ENCODE results near the gene SUCO. TPM values are rescaled to one million over a fixed set of nuclear protein-coding genes. Genes with fewer than 3 reads are reported as not detected.
"Not testable (repeated sequence)": the region's sequence is repeated elsewhere in the genome, so short reads cannot be mapped to it uniquely, and the experiment has no call there.

Gene SUCO
- total and polyA plus RNA-seq, 2 donors (not counting 3 experiments of a cell fraction or from before 2014, with no cell fraction given), result 5.1 to 27.2 TPM

DNA sequence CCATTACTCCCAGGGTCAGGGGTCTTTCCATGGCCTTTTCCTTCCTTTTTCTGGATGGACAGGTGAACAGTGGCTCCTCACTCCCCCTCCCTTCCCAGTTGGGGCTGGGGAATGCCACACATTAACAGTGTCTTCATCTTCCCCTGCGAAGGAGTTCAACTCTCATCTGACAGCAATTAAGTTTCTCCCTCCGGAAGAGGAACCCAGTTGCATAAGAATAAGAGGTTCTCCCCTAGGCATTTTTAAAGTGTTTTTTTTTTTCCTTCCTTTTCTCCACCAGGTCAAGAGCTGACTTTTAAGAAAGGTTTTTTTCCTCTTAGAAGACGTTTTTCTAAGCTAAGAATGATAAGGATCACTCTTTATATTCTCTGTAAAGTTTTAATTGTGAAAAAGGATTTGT, 83.7 kb downstream of the SUCO start:
- ChIA-PET POLR2A (no interaction called here), CTCF (no interaction called here)
- intact Hi-C loops (cut with micrococcal nuclease) (no loop called here), dilution Hi-C loops (cut with MboI; ENCODE audit: extremely low pct_ligation_motif_present, low sequenced_read_pairs) (no loop called here)
- TF ChIP-seq EZH2 (IDR thresholded peaks at IDR 0.05; ENCODE audit: borderline replicate concordance, low read depth, low read length, severe bottlenecking) (no peak), POLR2A (IDR thresholded peaks at IDR 0.05; ENCODE audit: low read depth, low read length) (no peak), POLR2AphosphoS5 (IDR thresholded peaks at IDR 0.05; ENCODE audit: insufficient read depth, low read depth, low read length) (no peak), FOS (IDR thresholded peaks at IDR 0.05; ENCODE audit: borderline replicate concordance, insufficient read depth, low read length) (no peak), JUN (IDR thresholded peaks at IDR 0.05; ENCODE audit: borderline replicate concordance, insufficient read depth, insufficient read length, low read depth) (no peak), MYC (IDR thresholded peaks at IDR 0.05; ENCODE audit: low read depth, low read length) (no peak), GATA2 (IDR thresholded peaks at IDR 0.05; ENCODE audit: insufficient read depth, insufficient read length, low read depth, low read length) (no peak)
- TF ChIP-seq, protein P1, sequence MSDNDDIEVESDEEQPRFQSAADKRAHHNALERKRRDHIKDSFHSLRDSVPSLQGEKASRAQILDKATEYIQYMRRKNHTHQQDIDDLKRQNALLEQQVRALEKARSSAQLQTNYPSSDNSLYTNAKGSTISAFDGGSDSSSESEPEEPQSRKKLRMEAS (IDR thresholded peaks at IDR 0.05; ENCODE audit: insufficient read depth, insufficient read length), result no peak
- TF ChIP-seq, protein P2, sequence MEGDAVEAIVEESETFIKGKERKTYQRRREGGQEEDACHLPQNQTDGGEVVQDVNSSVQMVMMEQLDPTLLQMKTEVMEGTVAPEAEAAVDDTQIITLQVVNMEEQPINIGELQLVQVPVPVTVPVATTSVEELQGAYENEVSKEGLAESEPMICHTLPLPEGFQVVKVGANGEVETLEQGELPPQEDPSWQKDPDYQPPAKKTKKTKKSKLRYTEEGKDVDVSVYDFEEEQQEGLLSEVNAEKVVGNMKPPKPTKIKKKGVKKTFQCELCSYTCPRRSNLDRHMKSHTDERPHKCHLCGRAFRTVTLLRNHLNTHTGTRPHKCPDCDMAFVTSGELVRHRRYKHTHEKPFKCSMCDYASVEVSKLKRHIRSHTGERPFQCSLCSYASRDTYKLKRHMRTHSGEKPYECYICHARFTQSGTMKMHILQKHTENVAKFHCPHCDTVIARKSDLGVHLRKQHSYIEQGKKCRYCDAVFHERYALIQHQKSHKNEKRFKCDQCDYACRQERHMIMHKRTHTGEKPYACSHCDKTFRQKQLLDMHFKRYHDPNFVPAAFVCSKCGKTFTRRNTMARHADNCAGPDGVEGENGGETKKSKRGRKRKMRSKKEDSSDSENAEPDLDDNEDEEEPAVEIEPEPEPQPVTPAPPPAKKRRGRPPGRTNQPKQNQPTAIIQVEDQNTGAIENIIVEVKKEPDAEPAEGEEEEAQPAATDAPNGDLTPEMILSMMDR (IDR thresholded peaks at IDR 0.05; ENCODE audit: extremely low read depth in 1 of 2, insufficient read depth in 1 of 2, low read depth in 1 of 2, low read length in 2 of 2), result no peak
- Histone ChIP-seq H3K27ac (ENCODE audit: insufficient read depth, low read depth, low read length) (no peak overlapping the region), H3K4me2 (ENCODE audit: insufficient read depth, low read length) (no peak overlapping the region), H3K9me1 (replicated peaks; ENCODE audit: control insufficient read depth, extremely low read depth, insufficient read depth, low read length) (no peaks in the 10 kb centered on the region), H4K20me1 (replicated peaks; ENCODE audit: control insufficient read depth, extremely low read depth, insufficient read depth, low read length) (no peaks in the 10 kb centered on the region), H3K9ac (replicated peaks; ENCODE audit: extremely low read depth, insufficient read depth, low read length) (no peak overlapping the region), H3K36me3 (ENCODE audit: control insufficient read depth in 2 of 2, extremely low read depth in 1 of 2, insufficient read depth in 2 of 2, low read length in 2 of 2) (no peaks in the 10 kb centered on the region), H3K4me3 (replicated peaks in 1 of 3; ENCODE audit: insufficient read depth in 1 of 3, low read depth in 1 of 3, low read length in 3 of 3) (no peak overlapping the region), H3K4me1 (ENCODE audit: control insufficient read depth, extremely low read depth, insufficient read depth, low read length) (peaks cover 5% of the 10 kb centered on the region), H3K9me3 (replicated peaks; ENCODE audit: control insufficient read depth, insufficient read depth, low read length) (no peaks in the 10 kb centered on the region), H3K79me2 (ENCODE audit: control insufficient read depth, insufficient read depth, low read length) (no peaks in the 10 kb centered on the region), H2AFZ (ENCODE audit: low read depth, low read length) (no peak overlapping the region), H3K27me3 (ENCODE audit: control insufficient read depth in 2 of 2, insufficient read depth in 2 of 2, low read length in 2 of 2) (no peaks in the 10 kb centered on the region)
- DNase-seq (ENCODE audit: low read depth, low spot score) (no peak), FAIRE-seq (no peak)
- BruUV-seq (replicated peaks), result no TSS peak

DNA sequence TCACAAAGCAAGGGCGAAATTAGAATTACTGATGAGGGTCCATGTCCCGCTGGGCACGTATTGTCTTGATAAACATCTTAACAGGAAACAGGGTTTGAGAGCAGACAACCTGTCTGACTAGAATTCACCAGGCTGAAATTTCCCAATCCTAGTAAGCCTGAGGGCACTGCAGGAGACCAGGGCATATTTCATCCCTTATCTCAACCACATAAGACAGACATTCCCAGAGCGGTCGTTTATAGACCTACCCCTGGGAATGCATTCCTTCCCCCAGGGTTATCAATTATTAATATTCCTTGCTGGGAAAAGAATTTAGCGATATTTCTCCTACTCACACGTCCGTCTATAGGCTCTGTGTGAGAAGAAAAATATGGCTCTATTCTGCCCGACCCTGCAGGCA, 87.7 kb downstream of the SUCO start:
- DNase-seq (ENCODE audit: low read depth, low spot score); dilution Hi-C loops (cut with MboI; ENCODE audit: extremely low pct_ligation_motif_present, low sequenced_read_pairs); H4K20me1 ChIP-seq (replicated peaks; ENCODE audit: control insufficient read depth, extremely low read depth, insufficient read depth, low read length); H3K27me3 ChIP-seq (ENCODE audit: control insufficient read depth in 2 of 2, insufficient read depth in 2 of 2, low read length in 2 of 2); H3K9ac ChIP-seq (replicated peaks; ENCODE audit: extremely low read depth, insufficient read depth, low read length); CTCF ChIA-PET; FAIRE-seq; H3K9me1 ChIP-seq (replicated peaks; ENCODE audit: control insufficient read depth, extremely low read depth, insufficient read depth, low read length); H3K9me3 ChIP-seq (replicated peaks; ENCODE audit: control insufficient read depth, insufficient read depth, low read length); POLR2A ChIA-PET; H3K4me1 ChIP-seq (ENCODE audit: control insufficient read depth, extremely low read depth, insufficient read depth, low read length); H3K36me3 ChIP-seq (ENCODE audit: control insufficient read depth in 2 of 2, extremely low read depth in 1 of 2, insufficient read depth in 2 of 2, low read length in 2 of 2); H3K4me2 ChIP-seq (ENCODE audit: insufficient read depth, low read length); H3K27ac ChIP-seq (ENCODE audit: insufficient read depth, low read depth, low read length); BruUV-seq (replicated peaks); intact Hi-C loops (cut with micrococcal nuclease); H3K4me3 ChIP-seq (replicated peaks in 1 of 3; ENCODE audit: insufficient read depth in 1 of 3, low read depth in 1 of 3, low read length in 3 of 3); H2AFZ ChIP-seq (ENCODE audit: low read depth, low read length); H3K79me2 ChIP-seq (ENCODE audit: control insufficient read depth, insufficient read depth, low read length): not testable (repeated sequence)
